Adrenal gland (tissue), 5 donors: ENCODE results near the gene HEATR9.

Experiments
- POLR2A ChIP-seq, 2 donors: fragments of 450-650 bp; IDR thresholded peaks; one replicate each; pipeline ENCODE4 v1.6.1; 2017; ENCODE audit warnings: antibody characterized with exemption in 2 of 2, mild to moderate bottlenecking in 2 of 2, moderate library complexity in 1 of 2
- TF ChIP-seq, protein P1 (sequence below), 6 experiments: fragments of 450-650 bp in 4 of 6; fragments of 200-600 bp in 2 of 6; sonication (generic) in 1 of 6; IDR thresholded peaks; 1 replicate in 5 of 6; 2 replicates in 1 of 6; pipeline versions ENCODE4 v1.5.1 to v1.8.0; 2016 to 2021; ENCODE audit warnings: antibody characterized with exemption in 6 of 6, mild to moderate bottlenecking in 2 of 6, moderate library complexity in 1 of 6
- donor health status: DM: no; HTN: no; CAD: no.

DNA sequence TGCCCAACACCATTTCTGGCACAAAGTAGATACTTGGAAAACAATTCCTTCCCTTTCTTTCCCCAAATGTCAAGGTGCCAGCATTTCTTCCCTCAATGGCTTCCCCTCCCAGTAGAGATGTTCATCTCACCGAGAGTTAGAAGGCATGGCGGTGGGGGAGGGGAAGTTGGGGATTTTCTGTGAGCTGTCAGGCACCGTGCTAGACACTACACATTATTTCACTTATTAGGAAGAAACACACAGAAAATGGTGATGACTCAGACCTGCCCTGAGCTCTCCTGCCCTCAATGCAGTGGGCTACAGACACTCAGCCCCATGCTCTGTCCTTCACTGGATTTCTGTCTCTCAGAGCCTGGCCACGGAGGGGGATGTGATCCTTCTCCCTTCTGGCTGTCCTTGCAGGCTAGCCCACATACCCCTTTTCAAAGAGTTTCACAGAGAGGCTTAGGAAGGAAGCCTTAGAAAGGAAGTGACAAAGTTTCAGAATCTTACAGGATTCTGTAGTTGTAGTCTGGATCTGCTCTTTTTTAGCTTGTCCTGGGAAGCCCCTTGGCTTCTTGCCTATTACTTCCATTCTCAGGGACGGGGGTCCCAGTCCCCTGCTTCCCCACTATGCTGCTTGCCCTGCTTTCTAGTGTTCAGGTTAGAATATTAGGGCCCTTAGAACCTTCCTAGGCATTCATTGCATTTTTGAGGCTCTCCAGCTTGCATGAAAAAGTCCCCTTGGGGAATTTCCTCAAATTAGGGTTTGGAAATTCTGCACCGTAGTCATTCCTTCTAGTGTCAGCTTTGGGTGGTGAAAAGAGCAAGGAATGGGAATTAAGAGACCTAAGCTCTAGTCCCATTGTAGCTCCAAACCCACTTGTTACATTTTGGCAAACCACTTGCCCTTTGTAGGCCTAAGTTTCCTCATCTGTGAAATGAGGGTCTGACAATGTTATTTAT lies 23.7 kb upstream of the HEATR9 start:
- TF ChIP-seq, protein P1, sequence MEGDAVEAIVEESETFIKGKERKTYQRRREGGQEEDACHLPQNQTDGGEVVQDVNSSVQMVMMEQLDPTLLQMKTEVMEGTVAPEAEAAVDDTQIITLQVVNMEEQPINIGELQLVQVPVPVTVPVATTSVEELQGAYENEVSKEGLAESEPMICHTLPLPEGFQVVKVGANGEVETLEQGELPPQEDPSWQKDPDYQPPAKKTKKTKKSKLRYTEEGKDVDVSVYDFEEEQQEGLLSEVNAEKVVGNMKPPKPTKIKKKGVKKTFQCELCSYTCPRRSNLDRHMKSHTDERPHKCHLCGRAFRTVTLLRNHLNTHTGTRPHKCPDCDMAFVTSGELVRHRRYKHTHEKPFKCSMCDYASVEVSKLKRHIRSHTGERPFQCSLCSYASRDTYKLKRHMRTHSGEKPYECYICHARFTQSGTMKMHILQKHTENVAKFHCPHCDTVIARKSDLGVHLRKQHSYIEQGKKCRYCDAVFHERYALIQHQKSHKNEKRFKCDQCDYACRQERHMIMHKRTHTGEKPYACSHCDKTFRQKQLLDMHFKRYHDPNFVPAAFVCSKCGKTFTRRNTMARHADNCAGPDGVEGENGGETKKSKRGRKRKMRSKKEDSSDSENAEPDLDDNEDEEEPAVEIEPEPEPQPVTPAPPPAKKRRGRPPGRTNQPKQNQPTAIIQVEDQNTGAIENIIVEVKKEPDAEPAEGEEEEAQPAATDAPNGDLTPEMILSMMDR (IDR thresholded peaks at IDR 0.05), result no peak
- TF ChIP-seq POLR2A (IDR thresholded peaks at IDR 0.05), result no peak
